GM06990 (cell line): ENCODE results near the gene CMPK1.

ENCODE experiments used
- DNase-seq: peaks from one replicate; pipeline ENCODE4 v3.0.0-alpha.2; 2011; ENCODE audit not compliant: insufficient read length; ENCODE audit errors: extremely low read depth
- H3K27me3 ChIP-seq: replicated peaks from 2 replicates; pipeline ENCODE4 v1.6.0; 2011; ENCODE audit warnings: low read length; ENCODE audit not compliant: control insufficient read depth, insufficient read depth
- H3K36me3 ChIP-seq: 2 replicates; pipeline ENCODE4 v1.5.1; 2011; ENCODE audit warnings: low read length; ENCODE audit not compliant: control insufficient read depth, insufficient read depth
- H3K4me3 ChIP-seq: replicated peaks from 2 replicates; pipeline ENCODE4 v1.5.1; 2011; ENCODE audit warnings: low read depth, mild to moderate bottlenecking, control low read depth, low read length
- TF ChIP-seq, protein P1 (sequence below): IDR thresholded peaks from 2 replicates; pipeline ENCODE4 v1.5.1; 2011; ENCODE audit warnings: low read length, control low read depth, mild to moderate bottlenecking, inconsistent platforms; ENCODE audit not compliant: insufficient read depth, poor library complexity, severe bottlenecking

The CMPK1 gene

DNA sequence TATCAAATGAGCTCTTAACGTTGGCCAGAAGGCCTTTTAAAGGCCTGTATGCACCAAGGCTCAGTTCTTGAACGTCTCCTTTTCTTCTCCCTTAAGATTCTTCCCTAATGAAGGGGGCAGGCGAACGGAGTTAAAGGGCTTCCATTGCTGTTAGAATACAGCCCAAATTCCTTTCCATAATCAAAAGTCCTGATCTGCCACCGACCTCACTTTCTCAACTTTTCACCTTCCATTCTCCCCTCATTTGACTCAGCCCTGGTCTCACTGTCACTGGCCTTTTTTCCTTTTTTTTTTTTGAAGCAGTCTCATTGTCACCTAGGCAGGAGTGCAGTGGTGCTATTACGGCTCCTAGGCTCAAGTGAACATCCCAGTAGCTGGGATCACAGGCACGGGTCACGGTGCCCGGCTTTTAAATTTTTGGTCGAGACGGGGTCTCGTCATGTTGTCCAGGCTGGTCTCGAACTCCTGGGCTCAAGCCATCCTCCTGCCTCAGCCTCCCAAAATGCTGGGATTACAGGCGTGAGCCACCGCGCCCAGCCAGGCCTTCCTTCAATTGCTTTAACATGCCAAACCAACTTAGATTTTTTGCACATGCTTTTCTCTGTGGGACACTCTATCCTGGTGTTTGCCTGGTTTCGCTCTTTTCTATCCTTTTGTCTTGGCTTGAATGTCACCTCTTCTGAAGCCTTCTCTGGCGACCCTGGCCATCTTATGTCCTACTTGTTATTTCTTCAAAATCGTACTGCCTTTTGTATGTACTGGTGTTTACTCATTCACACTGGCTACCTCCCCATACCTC lies 612 bp upstream of the CMPK1 start:
- no peaks in the 10 kb centered on the region for H3K36me3 ChIP-seq
- DNase-seq, result no peak
- TF ChIP-seq, protein P1, sequence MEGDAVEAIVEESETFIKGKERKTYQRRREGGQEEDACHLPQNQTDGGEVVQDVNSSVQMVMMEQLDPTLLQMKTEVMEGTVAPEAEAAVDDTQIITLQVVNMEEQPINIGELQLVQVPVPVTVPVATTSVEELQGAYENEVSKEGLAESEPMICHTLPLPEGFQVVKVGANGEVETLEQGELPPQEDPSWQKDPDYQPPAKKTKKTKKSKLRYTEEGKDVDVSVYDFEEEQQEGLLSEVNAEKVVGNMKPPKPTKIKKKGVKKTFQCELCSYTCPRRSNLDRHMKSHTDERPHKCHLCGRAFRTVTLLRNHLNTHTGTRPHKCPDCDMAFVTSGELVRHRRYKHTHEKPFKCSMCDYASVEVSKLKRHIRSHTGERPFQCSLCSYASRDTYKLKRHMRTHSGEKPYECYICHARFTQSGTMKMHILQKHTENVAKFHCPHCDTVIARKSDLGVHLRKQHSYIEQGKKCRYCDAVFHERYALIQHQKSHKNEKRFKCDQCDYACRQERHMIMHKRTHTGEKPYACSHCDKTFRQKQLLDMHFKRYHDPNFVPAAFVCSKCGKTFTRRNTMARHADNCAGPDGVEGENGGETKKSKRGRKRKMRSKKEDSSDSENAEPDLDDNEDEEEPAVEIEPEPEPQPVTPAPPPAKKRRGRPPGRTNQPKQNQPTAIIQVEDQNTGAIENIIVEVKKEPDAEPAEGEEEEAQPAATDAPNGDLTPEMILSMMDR, result no peak
- H3K4me3 ChIP-seq, result peak overlapping the region; percentile 77
- no peaks in the 10 kb centered on the region for H3K27me3 ChIP-seq

DNA sequence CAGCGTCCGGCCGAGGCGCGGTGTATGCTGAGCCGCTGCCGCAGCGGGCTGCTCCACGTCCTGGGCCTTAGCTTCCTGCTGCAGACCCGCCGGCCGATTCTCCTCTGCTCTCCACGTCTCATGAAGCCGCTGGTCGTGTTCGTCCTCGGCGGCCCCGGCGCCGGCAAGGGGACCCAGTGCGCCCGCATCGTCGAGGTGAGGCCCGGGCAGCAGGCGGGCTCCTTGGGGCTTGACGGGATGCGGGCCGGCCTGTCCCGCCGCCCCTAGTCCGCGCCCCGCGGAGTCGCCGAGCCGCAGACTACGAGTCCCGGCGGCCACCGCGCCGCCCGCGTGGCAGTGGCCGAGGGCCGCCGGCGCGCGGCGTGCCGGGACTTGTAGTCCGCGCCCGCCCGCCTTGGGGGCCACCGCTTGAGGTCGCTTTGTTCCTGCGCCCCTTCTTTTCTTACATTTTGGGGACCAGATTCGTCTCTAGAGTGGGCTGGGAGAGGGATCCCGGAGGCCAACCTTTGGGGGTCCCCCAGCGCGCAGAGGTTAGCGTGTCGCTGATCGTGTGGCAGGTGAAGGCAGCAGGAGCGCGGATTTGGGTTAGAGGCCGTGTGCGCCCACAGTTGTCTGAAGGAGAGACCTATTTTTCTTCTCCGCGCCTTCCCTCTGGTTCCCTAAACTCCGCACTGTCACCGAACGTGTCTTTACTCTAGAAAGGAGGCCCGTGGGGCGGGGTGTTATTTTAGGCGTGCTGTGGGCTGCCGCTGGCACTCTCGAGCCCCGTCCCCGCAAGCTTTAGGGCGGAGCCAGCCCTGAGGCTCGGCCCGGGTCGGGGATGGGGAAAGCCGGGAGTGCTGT lies 553 bp downstream of the CMPK1 start:
- TF ChIP-seq, protein P1, result peak; percentile 37
- Histone ChIP-seq H3K36me3 (no peaks in the 10 kb centered on the region), H3K4me3 (peak overlapping the region; percentile 85), H3K27me3 (no peaks in the 10 kb centered on the region)
- peak; percentile 91 for DNase-seq

GRCh38 chr1:47334765-47335435 lies 1.3 kb downstream of the CMPK1 start:
- TF ChIP-seq, protein P1, result no peak
- Histone ChIP-seq H3K4me3 (peak overlapping the region; percentile 85), H3K27me3 (no peaks in the 10 kb centered on the region), H3K36me3 (no peaks in the 10 kb centered on the region)
- DNase-seq, result no peak

GRCh38 chr1:47337350-47337749 lies 3.8 kb downstream of the CMPK1 start:
- Histone ChIP-seq H3K36me3 (no peaks in the 10 kb centered on the region), H3K4me3 (no peak overlapping the region), H3K27me3 (no peaks in the 10 kb centered on the region)
- no peak for DNase-seq
- TF ChIP-seq, protein P1, result no peak

- no peak overlapping the region for H3K4me3 ChIP-seq
- no peak for DNase-seq
- TF ChIP-seq, protein P1, result no peak
- no peaks in the 10 kb centered on the region for H3K36me3 ChIP-seq
- H3K27me3 ChIP-seq, result no peaks in the 10 kb centered on the region
Observed at GRCh38 chr1:47338249-47339077, 4.9 kb downstream of the CMPK1 start.
